Heart left ventricle (tissue), 16 donors: ENCODE data around the gene TMEM121B. TPM values are rescaled to one million over a fixed set of nuclear protein-coding genes. Genes with fewer than 3 reads are reported as not detected.
A peak's percentile ranks its signal among the peaks of the same experiment; 100 is the strongest.

Experiments used
- ATAC-seq, 4 donors: fragments of 200-7000 bp; cut with Tn5 transposase; one replicate each; pipeline ENCODE4 v1.9.1; 2020 to 2022; ENCODE audit warnings: moderate library complexity in 4 of 4, mild to moderate bottlenecking in 3 of 4, moderate number of reproducible peaks in 1 of 4
- DNase-seq, 5 donors: peaks; one replicate each; pipeline ENCODE4 v3.0.0-alpha.2; 2020
- H3K27ac ChIP-seq, 12 donors: fragments of 200-600 bp; sonication (generic) in 4 of 12; one replicate each; pipeline versions ENCODE4 v1.5.0 to v1.8.0; 2016 to 2022; ENCODE audit warnings: mild to moderate bottlenecking in 2 of 12
- H3K27me3 ChIP-seq, 9 donors: fragments of 200-600 bp; sonication (generic) in 2 of 9; one replicate each; pipeline versions ENCODE4 v1.5.1 to v1.8.0; 2016 to 2022; ENCODE audit warnings: mild to moderate bottlenecking in 3 of 9
- H3K36me3 ChIP-seq, 9 donors: fragments of 200-600 bp; sonication (generic) in 2 of 9; one replicate each; pipeline versions ENCODE4 v1.5.0 to v1.8.0; 2018 to 2022; ENCODE audit warnings: mild to moderate bottlenecking in 2 of 9
- H3K4me1 ChIP-seq, 12 donors: fragments of 200-600 bp; sonication (generic) in 4 of 12; one replicate each; pipeline versions ENCODE4 v1.5.0 to v1.8.0; 2016 to 2022; ENCODE audit warnings: mild to moderate bottlenecking in 3 of 12
- H3K4me3 ChIP-seq, 12 donors: fragments of 200-600 bp; sonication (generic) in 4 of 12; one replicate each; pipeline versions ENCODE4 v1.5.0 to v1.8.0; 2017 to 2022; ENCODE audit warnings: mild to moderate bottlenecking in 9 of 12, moderate library complexity in 4 of 12
- H3K9me3 ChIP-seq, 12 donors: fragments of 200-600 bp; sonication (generic) in 4 of 12; one replicate each; pipeline versions ENCODE4 v1.5.0 to v1.8.0; 2016 to 2022; ENCODE audit warnings: mild to moderate bottlenecking in 1 of 12
- POLR2A ChIP-seq, 2 donors: fragments of 450-650 bp; IDR thresholded peaks; one replicate each; pipeline ENCODE4 v1.6.1; 2017; ENCODE audit warnings: antibody characterized with exemption in 2 of 2, mild to moderate bottlenecking in 2 of 2, moderate library complexity in 2 of 2
- WGBS, 4 donors: extraction: QIAGEN DNeasy Blood & Tissue Kit in 2 of 4; methylation state at CpG; one replicate each; pipeline versions ENCODE4 v1.1.5 to v1.1.7; 2013 to 2018; 5-methylcytosine and 5-hydroxymethylcytosine counted together
- intact Hi-C, 10 donors: fragments of 100-400 bp; cut with DNase I; formaldehyde crosslinking; loops; one replicate each; pipeline versions ENCODE4 v1.11.1 to v1.14.2; 2022
- polyA plus RNA-seq, 2 donors: library from polyadenylated mRNA; stranded (reverse); fragments of 200-250 nt; gene quantifications; one replicate each; pipeline ENCODE4 v1.2.3, GENCODE V29; 2013
- total RNA-seq, 9 donors: library from RNA; depleted of rRNA in 2 of 9; stranded (reverse); fragments of >200 nt in 2 of 9; fragmentation: NEBNext Ultra II Directional in 3 of 9; extraction: Animal tissue kit (Norgen Biotek cat#: 25700) in 3 of 9; gene quantifications; one replicate each; pipeline versions ENCODE4 v1.1.0 to v1.2.4, GENCODE V29; 2016 to 2023
- TF ChIP-seq, protein P1 (sequence below), 12 donors: fragments of 200-600 bp; sonication (generic) in 4 of 12; IDR thresholded peaks; one replicate each; pipeline versions ENCODE4 v1.5.0 to v1.8.0; 2018 to 2022; ENCODE audit warnings: antibody characterized with exemption in 12 of 12, mild to moderate bottlenecking in 5 of 12
- donor health status: ischemic (EF 13 %, LVEDD 7.1; RV severe dilation, severe dysfunction).
- donor health status: healthy with polysubstance abuse.
- donor health status: DM: no; HTN: yes; CAD: no.
- donor health status: DM: no; HTN: no; CAD: no.
- donor health status: ischemic (EF 25% LVEDD 6.9; RV normal size, moderate dysfunction).
- donor health status: ischemic (EF 25% LVEDD 5.7; RV mildly dilated, moderate dysfunction).
- donor health status: healthy.
- donor health status: DM: yes; HTN: yes; CAD: no.
- donor health status: ischemic (EF 35%, LVEDD 5.7; RV mildly dilated, moderate dysfunction).
- donor health status: nonischemic (EF 11% LVEDD 7.7; RV severe dilation, severe dysfunction).
- donor health status: DM: yes; HTN: yes; CAD: no.
- donor health status: PGD.
- donor health status: ischemic (EF 29% LVEDD 5.4; RV normal size, mild dysfunction).
- donor health status: nonischemic (EF 23%, LVEDD 6.1; RV moderate dilation, normal function).

The TMEM121B gene
- total and polyA plus RNA-seq, 11 donors: 0.49 to 3.3 (median 1.7) TPM

DNA sequence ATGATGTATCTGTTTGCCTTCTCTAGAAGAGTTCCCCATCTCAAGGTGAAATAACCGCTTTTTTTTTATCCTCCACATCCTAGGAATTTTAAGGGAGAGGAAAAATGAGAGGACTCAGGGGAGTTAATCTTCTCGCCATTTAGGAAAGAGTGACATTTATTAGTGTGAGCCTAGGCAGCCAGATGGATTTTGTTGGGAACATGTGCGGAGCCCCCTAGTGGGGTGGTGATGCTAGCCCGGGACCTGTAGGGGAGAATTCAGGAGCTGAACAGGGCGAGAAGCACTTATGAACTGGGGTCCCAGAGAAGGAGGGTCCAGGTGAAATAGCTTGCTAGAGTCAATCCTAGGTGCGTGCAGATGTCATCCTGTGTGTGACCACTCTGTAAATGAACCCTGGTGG, 25.6 kb downstream of the TMEM121B start:
- TF ChIP-seq POLR2A (IDR thresholded peaks at IDR 0.05): no peak
- TF ChIP-seq, protein P1, sequence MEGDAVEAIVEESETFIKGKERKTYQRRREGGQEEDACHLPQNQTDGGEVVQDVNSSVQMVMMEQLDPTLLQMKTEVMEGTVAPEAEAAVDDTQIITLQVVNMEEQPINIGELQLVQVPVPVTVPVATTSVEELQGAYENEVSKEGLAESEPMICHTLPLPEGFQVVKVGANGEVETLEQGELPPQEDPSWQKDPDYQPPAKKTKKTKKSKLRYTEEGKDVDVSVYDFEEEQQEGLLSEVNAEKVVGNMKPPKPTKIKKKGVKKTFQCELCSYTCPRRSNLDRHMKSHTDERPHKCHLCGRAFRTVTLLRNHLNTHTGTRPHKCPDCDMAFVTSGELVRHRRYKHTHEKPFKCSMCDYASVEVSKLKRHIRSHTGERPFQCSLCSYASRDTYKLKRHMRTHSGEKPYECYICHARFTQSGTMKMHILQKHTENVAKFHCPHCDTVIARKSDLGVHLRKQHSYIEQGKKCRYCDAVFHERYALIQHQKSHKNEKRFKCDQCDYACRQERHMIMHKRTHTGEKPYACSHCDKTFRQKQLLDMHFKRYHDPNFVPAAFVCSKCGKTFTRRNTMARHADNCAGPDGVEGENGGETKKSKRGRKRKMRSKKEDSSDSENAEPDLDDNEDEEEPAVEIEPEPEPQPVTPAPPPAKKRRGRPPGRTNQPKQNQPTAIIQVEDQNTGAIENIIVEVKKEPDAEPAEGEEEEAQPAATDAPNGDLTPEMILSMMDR (IDR thresholded peaks at IDR 0.05): peak in 5 of 12 donors; percentile 7 to 29 (median 11)
- no peaks in the 10 kb centered on the region for H3K27me3 ChIP-seq
- WGBS, 4 donors: 74 to 89% (median 84%) methylated on average over 6 of the region's 6 CpGs
- no peaks in the 10 kb centered on the region for H3K9me3 ChIP-seq
- ATAC-seq (no peak), DNase-seq (no peak)
- H3K4me3 ChIP-seq: no peak overlapping the region
- intact Hi-C loops: loop anchor here in 1 of 10 donors (10.0 kb wide), 1 partner anchor 49 kb away; no protein-coding TSS in a partner anchor
- H3K27ac ChIP-seq: peak overlapping the region in 1 of 12 donors; percentile 13
- peaks cover 0 to 38% (median 30%) of the 10 kb centered on the region in 9 donors for H3K36me3 ChIP-seq
- H3K4me1 ChIP-seq: peaks cover 0 to 82% (median 0%) of the 10 kb centered on the region in 12 donors

DNA sequence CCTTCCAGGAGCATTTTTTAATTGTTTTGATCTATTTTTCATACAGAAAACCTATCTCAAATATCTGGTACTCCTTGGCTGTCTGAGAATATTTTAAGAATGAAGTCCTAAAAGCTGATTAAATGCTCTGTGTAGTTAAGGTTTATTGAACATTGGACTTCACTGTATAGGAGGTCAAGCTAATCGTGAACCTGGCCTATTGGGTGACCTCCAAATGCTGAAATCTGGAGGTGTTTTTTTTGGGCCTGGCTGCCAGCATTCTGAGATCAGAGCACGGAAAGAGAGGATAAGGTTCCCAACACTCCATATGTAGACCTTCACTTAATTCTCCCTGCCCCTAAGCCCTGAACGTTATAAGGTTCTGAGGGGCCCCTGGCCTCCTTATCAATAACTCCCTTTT, 28.1 kb downstream of the TMEM121B start:
- no peak for TF ChIP-seq POLR2A (IDR thresholded peaks at IDR 0.05)
- TF ChIP-seq, protein P1 (IDR thresholded peaks at IDR 0.05): no peak
- DNase-seq: no peak
- Histone ChIP-seq H3K9me3 (no peaks in the 10 kb centered on the region), H3K4me1 (peaks cover 0 to 76% (median 0%) of the 10 kb centered on the region in 12 donors), H3K27me3 (no peaks in the 10 kb centered on the region), H3K27ac (no peak overlapping the region), H3K4me3 (no peak overlapping the region), H3K36me3 (peaks cover 0 to 13% (median 6%) of the 10 kb centered on the region in 9 donors)
- ATAC-seq: no peak
- intact Hi-C loops: loop anchor here in 2 of 10 donors (5.0 to 10.0 kb wide), 2 partner anchors 52 to 64 kb away; partner anchors contain the start of gene HDHD5 (in 1 of the 2)
- WGBS, 4 donors: 51 to 74% (median 62%) methylated on average over 3 of the region's 3 CpGs

DNA sequence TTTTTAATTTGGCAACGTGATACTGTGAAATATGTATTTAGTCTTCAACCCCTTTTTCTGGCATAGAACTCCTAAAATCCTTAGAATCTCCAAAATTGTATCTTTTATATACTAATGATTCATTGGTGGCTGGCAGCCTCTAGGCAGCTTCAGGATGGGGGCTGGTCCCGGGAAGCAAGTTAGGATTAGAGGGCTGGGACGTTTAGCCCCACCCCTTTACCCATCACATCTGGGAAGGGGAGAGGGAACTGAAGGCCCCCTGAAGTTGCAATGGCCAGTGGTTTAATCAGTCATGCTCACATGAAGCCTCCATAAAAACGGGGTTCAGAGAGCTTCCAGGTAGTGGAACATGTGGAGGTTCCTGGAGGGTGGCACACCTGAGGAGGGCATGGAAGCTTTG, 29.3 kb downstream of the TMEM121B start:
- Histone ChIP-seq H3K27ac (no peak overlapping the region), H3K4me3 (no peak overlapping the region), H3K36me3 (peaks cover 0 to 1% (median 0%) of the 10 kb centered on the region in 9 donors), H3K9me3 (no peaks in the 10 kb centered on the region), H3K27me3 (no peaks in the 10 kb centered on the region), H3K4me1 (peaks cover 0 to 75% (median 3%) of the 10 kb centered on the region in 12 donors)
- no peak for DNase-seq
- TF ChIP-seq POLR2A (IDR thresholded peaks at IDR 0.05): no peak
- TF ChIP-seq, protein P1 (IDR thresholded peaks at IDR 0.05): no peak
- intact Hi-C loops: loop anchor here in 2 of 10 donors (5.0 to 10.0 kb wide), 2 partner anchors 53 to 65 kb away; partner anchors contain the start of gene HDHD5 (in 1 of the 2)
- WGBS, 4 donors: 64 to 79% (median 70%) methylated on average over 4 of the region's 4 CpGs
- no peak for ATAC-seq

DNA sequence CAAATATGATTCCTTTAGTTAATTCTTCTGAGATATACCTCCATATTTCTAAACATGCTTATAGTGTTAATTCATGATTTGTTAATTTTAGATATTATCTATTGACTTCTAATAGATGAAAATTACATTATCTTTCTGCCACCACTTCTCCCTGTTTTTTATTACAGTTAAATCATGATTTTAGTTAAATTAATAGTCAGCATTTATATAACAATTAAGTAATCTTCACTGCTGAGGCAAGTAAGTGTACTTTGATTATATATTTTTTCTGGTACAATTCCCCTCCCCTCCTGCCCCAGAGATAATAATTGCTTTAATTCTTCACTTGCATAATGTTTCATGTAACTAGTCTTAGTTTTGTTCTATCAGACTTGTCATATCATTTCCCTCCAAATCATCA, 30.6 kb downstream of the TMEM121B start:
- intact Hi-C loops: loop anchor here in 2 of 10 donors (5.0 to 10.0 kb wide), 2 partner anchors 54 to 67 kb away; partner anchors contain the start of gene HDHD5 (in 1 of the 2)
- no peak overlapping the region for H3K4me3 ChIP-seq
- no peaks in the 10 kb centered on the region for H3K9me3 ChIP-seq
- H3K4me1 ChIP-seq: peaks cover 0 to 75% (median 11%) of the 10 kb centered on the region in 12 donors
- no peaks in the 10 kb centered on the region for H3K27me3 ChIP-seq
- no peak overlapping the region for H3K27ac ChIP-seq
- DNase-seq: no peak
- no peaks in the 10 kb centered on the region for H3K36me3 ChIP-seq
- TF ChIP-seq POLR2A (IDR thresholded peaks at IDR 0.05): no peak
- TF ChIP-seq, protein P1 (IDR thresholded peaks at IDR 0.05): no peak
- ATAC-seq: no peak
